HepG2 (cell line): ENCODE results near the gene NKD1. TPM values are rescaled to one million over a fixed set of nuclear protein-coding genes. Genes with fewer than 3 reads are reported as not detected.

Experiments
- ATAC-seq: fragments of 200-7000 bp; cut with Tn5 transposase; 3 replicates; pipeline ENCODE4 v1.9.1; 2020; ENCODE audit warnings: mild to moderate bottlenecking, moderate library complexity
- BruUV-seq: library from RNA; stranded (reverse); fragments of 400-500 nt; replicated peaks from 2 replicates; lab custom pipeline; 2021; lab: Mats Ljungman, UMichigan
- CTCF ChIA-PET: fragments of 300-600 bp; formaldehyde crosslinking; extraction: SDS; loops from one replicate; lab custom pipeline; 2021; ENCODE audit warnings: low total read pairs, inconsistent platforms, low intra/inter-chr PET ratio; lab: Yijun Ruan, JAX
- POLR2A ChIA-PET: fragments of 350-600 bp; sonication (Branson Sonifier 250); formaldehyde crosslinking; loops from one replicate; lab custom pipeline; 2020; ENCODE audit warnings: antibody characterized with exemption, inconsistent platforms; lab: Yijun Ruan, JAX
- DNase-seq: peaks from one replicate; pipeline ENCODE4 v3.0.0-alpha.2; 2015; ENCODE audit warnings: low spot score
- FAIRE-seq: peaks from 3 replicates; lab custom pipeline; 2011; peaks lifted over from hg19 to GRCh38; lab: Jason Lieb, UNC
- H2AFZ ChIP-seq: one replicate; pipeline ENCODE4 v1.6.1; 2011; ENCODE audit warnings: low read length, inconsistent platforms
- H3K27ac ChIP-seq: fragments of 300-600 bp; 3 replicates; pipeline ENCODE4 v1.8.0; 2011; ENCODE audit warnings: mixed run types, mild to moderate bottlenecking, mixed read lengths, low read length, inconsistent platforms; ENCODE audit not compliant: insufficient read depth; ENCODE audit errors: extremely low read length
- H3K27me3 ChIP-seq, 2 experiments: fragments of 200-600 bp in 1 of 2; 2 replicates in 1 of 2; 3 replicates in 1 of 2; pipeline versions ENCODE4 v1.6.0 to v1.8.0; 2011; ENCODE audit warnings: low read length in 2 of 2, mild to moderate bottlenecking in 2 of 2, moderate library complexity in 2 of 2, inconsistent platforms in 1 of 2; ENCODE audit not compliant: insufficient read depth in 2 of 2, control insufficient read depth in 1 of 2
- H3K36me3 ChIP-seq, 2 experiments: fragments of 200-600 bp in 1 of 2; replicated peaks in 1 of 2; 2 replicates in 1 of 2; 3 replicates in 1 of 2; pipeline versions ENCODE4 v1.5.1 to v1.8.0; 2011; ENCODE audit warnings: low read length in 2 of 2, inconsistent platforms in 1 of 2; ENCODE audit not compliant: insufficient read depth in 2 of 2, control insufficient read depth in 1 of 2
- H3K4me1 ChIP-seq: 2 replicates; pipeline ENCODE4 v1.5.1; 2012; ENCODE audit warnings: low read length, inconsistent platforms; ENCODE audit not compliant: insufficient read depth
- H3K4me2 ChIP-seq: 2 replicates; pipeline ENCODE4 v1.6.0; 2011; ENCODE audit warnings: low read depth, low read length, inconsistent platforms
- H3K4me3 ChIP-seq, 3 experiments: fragments of 200-600 bp in 1 of 3; sonication (generic), shearing (Covaris generic) in 1 of 3; replicated peaks in 1 of 3; 2 replicates each; pipeline ENCODE4 v1.5.1; 2011 to 2016; ENCODE audit warnings: low read length in 3 of 3, inconsistent platforms in 2 of 3, low read depth in 2 of 3, mild to moderate bottlenecking in 2 of 3, control low read depth in 1 of 3, mixed read lengths in 1 of 3; ENCODE audit not compliant: insufficient read depth in 1 of 3
- H3K79me2 ChIP-seq: one replicate; pipeline ENCODE4 v1.6.1; 2011; ENCODE audit warnings: low read length, inconsistent platforms; ENCODE audit not compliant: insufficient read depth
- H3K9ac ChIP-seq: 2 replicates; pipeline ENCODE4 v1.6.0; 2011; ENCODE audit warnings: mild to moderate bottlenecking, low read depth, low read length, inconsistent platforms; ENCODE audit not compliant: insufficient read depth
- H3K9me3 ChIP-seq: 2 replicates; pipeline ENCODE4 v1.5.1; 2012; ENCODE audit warnings: mild to moderate bottlenecking, low read length
- H4K20me1 ChIP-seq: 2 replicates; pipeline ENCODE4 v1.6.0; 2011; ENCODE audit warnings: inconsistent platforms, mild to moderate bottlenecking, low read length, moderate library complexity; ENCODE audit not compliant: insufficient read depth
- HMGA1 ChIP-seq: sonication (generic); formaldehyde crosslinking; conservative IDR thresholded peaks from 2 replicates; pipeline ENCODE4 v1.4.0; 2020; ENCODE audit warnings: missing genetic modification reagents
- POLR2G ChIP-seq: fragments of 200-400 bp; formaldehyde crosslinking; IDR thresholded peaks from 2 replicates; pipeline ENCODE4 v1.6.1; 2018; ENCODE audit warnings: mild to moderate bottlenecking, low read depth, low read length, moderate library complexity
- RBM22 ChIP-seq: fragments of 200-400 bp; formaldehyde crosslinking; optimal IDR thresholded peaks from 2 replicates; pipeline ENCODE3; 2017; ENCODE audit warnings: mild to moderate bottlenecking, low read length, moderate library complexity
- SRSF1 ChIP-seq: fragments of 200-400 bp; formaldehyde crosslinking; optimal IDR thresholded peaks from 2 replicates; pipeline ENCODE3; 2017; ENCODE audit warnings: mild to moderate bottlenecking, low read depth, low read length, moderate library complexity
- ZNF556 ChIP-seq: sonication (generic); formaldehyde crosslinking; IDR thresholded peaks from 2 replicates; pipeline ENCODE4 v1.4.0; 2020; ENCODE audit warnings: mild to moderate bottlenecking, missing genetic modification reagents, borderline replicate concordance
- ZNF761 ChIP-seq: sonication (generic); formaldehyde crosslinking; conservative IDR thresholded peaks from 2 replicates; pipeline ENCODE4 v1.4.0; 2020; ENCODE audit warnings: mild to moderate bottlenecking, missing genetic modification reagents
- ZNF782 ChIP-seq: sonication (generic); formaldehyde crosslinking; IDR thresholded peaks from 2 replicates; pipeline ENCODE4 v1.4.0; 2020; ENCODE audit warnings: missing genetic modification reagents, mild to moderate bottlenecking, borderline replicate concordance
- WGBS: methylation state at CpG from one replicate; pipeline ENCODE4 v1.1.6; 2017; ENCODE audit warnings: low lambda C conversion rate; 5-methylcytosine and 5-hydroxymethylcytosine counted together
- in situ Hi-C: cut with HindIII; loops from 2 replicates; pipeline ENCODE4 v1.10.0; 2017; ENCODE audit warnings: low pct_unique_long_range_greater_than_20kb; ENCODE audit not compliant: extremely low pct_ligation_motif_present
- intact Hi-C: fragments of 100-400 bp; cut with micrococcal nuclease; formaldehyde crosslinking; loops from one replicate; pipeline ENCODE4 v1.10.0; 2022; ENCODE audit not compliant: unreplicated experiment
- polyA plus RNA-seq, 8 experiments: library from polyadenylated mRNA; depleted of rRNA in 3 of 8; stranded (reverse) in 7 of 8; unstranded in 1 of 8; fragments of >200 nt; fragmentation: Illumina TruSeq in 4 of 8; extraction: Trizol in 4 of 8; gene quantifications; 2 replicates each; pipeline versions ENCODE4 v1.2.1 to v1.2.3, GENCODE V29; 2011 to 2016; ENCODE audit warnings: low read depth in 4 of 8, missing spikeins in 1 of 8, mixed read lengths in 1 of 8; ENCODE audit not compliant: insufficient read depth in 1 of 8
- total RNA-seq, 5 experiments: library from RNA; depleted of rRNA; stranded (reverse); fragments of >200 nt; fragmentation: Illumina TruSeq; extraction: Trizol; gene quantifications; 2 replicates each; pipeline ENCODE4 v1.2.3, GENCODE V29; 2016; ENCODE audit warnings: low read depth in 1 of 5
- TF ChIP-seq, protein P1 (sequence below): sonication (generic); formaldehyde crosslinking; IDR thresholded peaks from 2 replicates; pipeline ENCODE4 v1.4.0; 2020; ENCODE audit warnings: missing genetic modification reagents, low read depth, mild to moderate bottlenecking, borderline replicate concordance

NKD1 gene
- total and polyA plus RNA-seq, 2 of the 13 experiments (the other 11 are each of a cell fraction or from before 2014, with no cell fraction given) = 70.4 to 121 TPM

DNA sequence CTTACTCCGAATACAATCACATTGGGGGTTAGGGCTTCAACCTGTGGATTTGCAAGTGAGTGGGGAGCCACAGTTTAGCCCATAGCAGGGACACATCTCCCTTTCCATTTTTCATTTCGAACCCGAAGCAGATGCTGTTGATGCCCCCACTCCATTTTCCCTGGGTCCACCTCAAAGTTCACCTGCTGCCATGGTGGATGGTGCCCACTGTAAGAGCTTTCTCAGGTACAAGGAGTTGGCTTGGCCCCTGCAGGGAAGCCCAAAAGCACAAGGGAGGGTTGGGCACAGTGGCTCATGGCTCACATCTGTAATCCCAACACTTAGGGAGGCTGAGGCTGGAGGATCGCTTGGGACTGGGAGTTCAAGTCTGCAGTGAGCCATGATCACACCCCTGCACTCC lies 81.1 kb downstream of the NKD1 start:
- no peak for ATAC-seq
- Histone ChIP-seq H3K4me2 (no peak overlapping the region), H3K27me3 (no peaks in the 10 kb centered on the region), H3K4me3 (no peak overlapping the region), H3K79me2 (no peaks in the 10 kb centered on the region), H2AFZ (no peak overlapping the region)
- POLR2A ChIA-PET = interaction anchor here (1.3 kb wide), 1 partner anchor 13 kb away, joined by 3 read pairs; no protein-coding TSS in a partner anchor
- no peak for TF ChIP-seq HMGA1
- peak; percentile 46 for TF ChIP-seq POLR2G
- TF ChIP-seq, protein P1, sequence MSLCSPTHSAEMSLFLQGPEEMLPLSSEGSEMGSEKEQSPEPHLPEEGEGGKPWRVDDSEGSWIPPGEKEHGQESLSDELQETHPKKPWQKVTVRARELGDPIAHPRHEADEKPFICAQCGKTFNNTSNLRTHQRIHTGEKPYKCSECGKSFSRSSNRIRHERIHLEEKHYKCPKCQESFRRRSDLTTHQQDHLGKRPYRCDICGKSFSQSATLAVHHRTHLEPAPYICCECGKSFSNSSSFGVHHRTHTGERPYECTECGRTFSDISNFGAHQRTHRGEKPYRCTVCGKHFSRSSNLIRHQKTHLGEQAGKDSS (CRISPR knock-in tag) = 0 out of 2 replicates have a peak, but pooled peaks have one; percentile 34
- peak; percentile 31; the same call in 1 of the 2 replicates for TF ChIP-seq ZNF556 (CRISPR knock-in tag)
- TF ChIP-seq ZNF761 (CRISPR knock-in tag) = 0 out of 2 replicates have a peak, but pooled peaks have one; percentile 25
- no peak for TF ChIP-seq ZNF782 (CRISPR knock-in tag)
- peak; percentile 98 for TF ChIP-seq RBM22
- peak; percentile 11 for TF ChIP-seq SRSF1
- TF ChIP-seq, all 625 proteins: peak for 6
- no TSS peak for BruUV-seq
- intact Hi-C loops (no loop called here), in situ Hi-C loops (no loop called here)
- Histone ChIP-seq H3K9ac (no peak overlapping the region), H3K4me1 (peaks cover 12% of the 10 kb centered on the region; the same call in 1 of the 2 replicates), H3K36me3 (peaks cover 77 to 96% of the 10 kb centered on the region in 2 experiments), H4K20me1 (peaks cover 51% of the 10 kb centered on the region), H3K9me3 (no peaks in the 10 kb centered on the region), H3K27ac (no peak overlapping the region)
- CTCF ChIA-PET = no interaction called here
- WGBS = 99% methylated on average over 4 of the region's 4 CpGs
- FAIRE-seq (peak; percentile 12), DNase-seq (no peak)
